ENCODE measurements around the gene WDR5. TPM values are rescaled to one million over a fixed set of nuclear protein-coding genes. Genes with fewer than 3 reads are reported as not detected.

The WDR5 gene
- total and polyA plus RNA-seq, 2 experiments from 2014 or later, result 19.8 to 20.2 TPM

- 79% methylated on average over 33 of the region's 35 CpGs for WGBS (ENCODE audit: low lambda C conversion rate, missing lambda C conversion rate)
- H3K4me3 ChIP-seq, result no peak overlapping the region
- peaks cover 8% of the 10 kb centered on the region for H3K4me1 ChIP-seq (ENCODE audit: insufficient read depth)
- TF ChIP-seq CTCF (IDR thresholded peaks at IDR 0.05; ENCODE audit: poor library complexity) (peak; percentile 41), EZH2 (IDR thresholded peaks at IDR 0.05; ENCODE audit: borderline replicate concordance) (no peak), EZH2phosphoT487 (IDR thresholded peaks at IDR 0.05; ENCODE audit: low read depth, severe bottlenecking, unreplicated experiment) (no peak)
- H3K36me3 ChIP-seq (replicated peaks; ENCODE audit: insufficient read depth, low read depth), result no peaks in the 10 kb centered on the region
- no peak overlapping the region for H3K27ac ChIP-seq
- H3K9me3 ChIP-seq (ENCODE audit: low read depth), result no peaks in the 10 kb centered on the region
- H3K79me2 ChIP-seq, result no peaks in the 10 kb centered on the region
- no peak overlapping the region for H3K4me2 ChIP-seq
- no peak for DNase-seq (ENCODE audit: low spot score)
- no peaks in the 10 kb centered on the region for H3K9me2 ChIP-seq (replicated peaks; ENCODE audit: insufficient read depth)
- H3K27me3 ChIP-seq, result no peaks in the 10 kb centered on the region
- no peak overlapping the region for H2AFZ ChIP-seq
- no peaks in the 10 kb centered on the region for H4K20me1 ChIP-seq (ENCODE audit: insufficient read depth, poor library complexity, severe bottlenecking)
Observed at GRCh38 chr9:134175808-134176598, 40.1 kb downstream of the WDR5 start.

GRCh38 chr9:134176599-134176968 lies 40.7 kb downstream of the WDR5 start:
- Histone ChIP-seq H3K36me3 (replicated peaks; ENCODE audit: insufficient read depth, low read depth) (no peaks in the 10 kb centered on the region), H3K4me2 (no peak overlapping the region), H3K4me3 (no peak overlapping the region), H3K27me3 (no peaks in the 10 kb centered on the region), H3K79me2 (no peaks in the 10 kb centered on the region), H3K27ac (no peak overlapping the region), H3K4me1 (ENCODE audit: insufficient read depth) (peaks cover 8% of the 10 kb centered on the region), H3K9me3 (ENCODE audit: low read depth) (no peaks in the 10 kb centered on the region), H2AFZ (no peak overlapping the region), H4K20me1 (ENCODE audit: insufficient read depth, poor library complexity, severe bottlenecking) (no peaks in the 10 kb centered on the region), H3K9me2 (replicated peaks; ENCODE audit: insufficient read depth) (no peaks in the 10 kb centered on the region)
- WGBS (ENCODE audit: low lambda C conversion rate, missing lambda C conversion rate), result 82% methylated on average over 3 of the region's 6 CpGs
- no peak for DNase-seq (ENCODE audit: low spot score)
- TF ChIP-seq EZH2phosphoT487 (IDR thresholded peaks at IDR 0.05; ENCODE audit: low read depth, severe bottlenecking, unreplicated experiment) (no peak), EZH2 (IDR thresholded peaks at IDR 0.05; ENCODE audit: borderline replicate concordance) (no peak), CTCF (IDR thresholded peaks at IDR 0.05; ENCODE audit: poor library complexity) (no peak)

GRCh38 chr9:134177186-134177585 lies 41.3 kb downstream of the WDR5 start:
- Histone ChIP-seq H3K4me1 (ENCODE audit: insufficient read depth) (peaks cover 8% of the 10 kb centered on the region), H3K27me3 (no peaks in the 10 kb centered on the region), H3K36me3 (replicated peaks; ENCODE audit: insufficient read depth, low read depth) (no peaks in the 10 kb centered on the region), H3K4me2 (no peak overlapping the region), H3K27ac (no peak overlapping the region), H4K20me1 (ENCODE audit: insufficient read depth, poor library complexity, severe bottlenecking) (no peaks in the 10 kb centered on the region), H3K9me3 (ENCODE audit: low read depth) (no peaks in the 10 kb centered on the region), H3K4me3 (no peak overlapping the region), H3K9me2 (replicated peaks; ENCODE audit: insufficient read depth) (no peaks in the 10 kb centered on the region), H2AFZ (no peak overlapping the region), H3K79me2 (no peaks in the 10 kb centered on the region)
- 83% methylated on average over 1 of the region's 17 CpGs for WGBS (ENCODE audit: low lambda C conversion rate, missing lambda C conversion rate)
- DNase-seq (ENCODE audit: low spot score), result no peak
- TF ChIP-seq EZH2 (IDR thresholded peaks at IDR 0.05; ENCODE audit: borderline replicate concordance) (no peak), CTCF (IDR thresholded peaks at IDR 0.05; ENCODE audit: poor library complexity) (no peak), EZH2phosphoT487 (IDR thresholded peaks at IDR 0.05; ENCODE audit: low read depth, severe bottlenecking, unreplicated experiment) (no peak)

All from hepatocyte (in vitro differentiated cells).